Mesothelial cell of epicardium (in vitro differentiated cells): Measurements from ENCODE around the gene CRYBA4. TPM values are rescaled to one million over a fixed set of nuclear protein-coding genes. Genes with fewer than 3 reads are reported as not detected.

ENCODE experiments used
- DNase-seq, 2 experiments: peaks; one replicate each; pipeline ENCODE4 v3.0.0; 2021; ENCODE audit warnings: low spot score in 2 of 2; ENCODE audit not compliant: unreplicated experiment in 2 of 2
- H3K27ac Mint-ChIP-seq: 2 replicates; pipeline ENCODE4 v1.8.0; 2021; ENCODE audit warnings: mixed read lengths
- H3K27me3 Mint-ChIP-seq: 2 replicates; pipeline ENCODE4 v1.8.0; 2021; ENCODE audit warnings: low read depth, mixed read lengths
- H3K36me3 Mint-ChIP-seq: 2 replicates; pipeline ENCODE4 v1.8.0; 2021; ENCODE audit warnings: mixed read lengths
- H3K4me1 Mint-ChIP-seq: 2 replicates; pipeline ENCODE4 v1.8.0; 2021; ENCODE audit warnings: mixed read lengths
- H3K4me3 Mint-ChIP-seq: 2 replicates; pipeline ENCODE4 v1.8.0; 2021; ENCODE audit warnings: mild to moderate bottlenecking, moderate library complexity, mixed read lengths
- H3K9me3 Mint-ChIP-seq: 2 replicates; pipeline ENCODE4 v1.8.0; 2021; ENCODE audit warnings: mixed read lengths
- CTCF ChIP-seq: fragments of 200-600 bp; sonication (generic); IDR thresholded peaks from one replicate; pipeline ENCODE4 v1.5.0; 2021; ENCODE audit warnings: antibody characterized with exemption; ENCODE audit not compliant: unreplicated experiment
- total RNA-seq: library from RNA; stranded (reverse); gene quantifications from 3 replicates; pipeline ENCODE4 v1.2.1, GENCODE V29; 2021

CRYBA4 gene
- total RNA-seq, 1 donor from 2014 or later = not detected

- no peak overlapping the region for H3K27ac Mint-ChIP-seq
- H3K4me1 Mint-ChIP-seq = peaks cover 3% of the 10 kb centered on the region
- H3K27me3 Mint-ChIP-seq = peaks cover 5% of the 10 kb centered on the region
- no peaks in the 10 kb centered on the region for H3K36me3 Mint-ChIP-seq
- peaks cover 8% of the 10 kb centered on the region for H3K9me3 Mint-ChIP-seq
- H3K4me3 Mint-ChIP-seq = no peak overlapping the region
- DNase-seq = no peak
- no peak for TF ChIP-seq CTCF
These were observed 9.5 kb downstream of the CRYBA4 start for GRCh38 chr22:26631282-26631681.

- H3K27me3 Mint-ChIP-seq = peaks cover 5% of the 10 kb centered on the region
- H3K36me3 Mint-ChIP-seq = no peaks in the 10 kb centered on the region
- peaks cover 8% of the 10 kb centered on the region for H3K9me3 Mint-ChIP-seq
- DNase-seq = no peak
- H3K4me3 Mint-ChIP-seq = no peak overlapping the region
- H3K4me1 Mint-ChIP-seq = peaks cover 3% of the 10 kb centered on the region
- TF ChIP-seq CTCF = no peak
- no peak overlapping the region for H3K27ac Mint-ChIP-seq
These were observed 10.8 kb downstream of the CRYBA4 start for GRCh38 chr22:26632422-26633155.

GRCh38 chr22:26634189-26634588 lies 12.4 kb downstream of the CRYBA4 start:
- Mint-ChIP-seq H3K4me1 (peaks cover 3% of the 10 kb centered on the region), H3K9me3 (peaks cover 8% of the 10 kb centered on the region), H3K27ac (no peak overlapping the region), H3K36me3 (no peaks in the 10 kb centered on the region), H3K4me3 (no peak overlapping the region), H3K27me3 (peaks cover 2% of the 10 kb centered on the region)
- no peak for TF ChIP-seq CTCF
- DNase-seq = no peak

- TF ChIP-seq CTCF = no peak
- Mint-ChIP-seq H3K36me3 (no peaks in the 10 kb centered on the region), H3K9me3 (peaks cover 8% of the 10 kb centered on the region), H3K4me3 (no peak overlapping the region), H3K27me3 (peaks cover 2% of the 10 kb centered on the region), H3K27ac (no peak overlapping the region), H3K4me1 (peaks cover 3% of the 10 kb centered on the region)
- DNase-seq = no peak
These were observed 13.4 kb downstream of the CRYBA4 start for GRCh38 chr22:26635117-26635516.

- H3K27me3 Mint-ChIP-seq = peaks cover 2% of the 10 kb centered on the region
- no peak for DNase-seq
- H3K36me3 Mint-ChIP-seq = no peaks in the 10 kb centered on the region
- H3K27ac Mint-ChIP-seq = no peak overlapping the region
- no peak for TF ChIP-seq CTCF
- H3K4me3 Mint-ChIP-seq = no peak overlapping the region
- H3K9me3 Mint-ChIP-seq = no peaks in the 10 kb centered on the region
- H3K4me1 Mint-ChIP-seq = peaks cover 5% of the 10 kb centered on the region
These were observed 14.5 kb downstream of the CRYBA4 start for GRCh38 chr22:26636296-26636695.
